ENCODE data around the gene BRAF.
"Not testable (repeated sequence)": the region's sequence is repeated elsewhere in the genome, so short reads cannot be mapped to it uniquely, and the experiment has no call there.

Gene BRAF

DNA sequence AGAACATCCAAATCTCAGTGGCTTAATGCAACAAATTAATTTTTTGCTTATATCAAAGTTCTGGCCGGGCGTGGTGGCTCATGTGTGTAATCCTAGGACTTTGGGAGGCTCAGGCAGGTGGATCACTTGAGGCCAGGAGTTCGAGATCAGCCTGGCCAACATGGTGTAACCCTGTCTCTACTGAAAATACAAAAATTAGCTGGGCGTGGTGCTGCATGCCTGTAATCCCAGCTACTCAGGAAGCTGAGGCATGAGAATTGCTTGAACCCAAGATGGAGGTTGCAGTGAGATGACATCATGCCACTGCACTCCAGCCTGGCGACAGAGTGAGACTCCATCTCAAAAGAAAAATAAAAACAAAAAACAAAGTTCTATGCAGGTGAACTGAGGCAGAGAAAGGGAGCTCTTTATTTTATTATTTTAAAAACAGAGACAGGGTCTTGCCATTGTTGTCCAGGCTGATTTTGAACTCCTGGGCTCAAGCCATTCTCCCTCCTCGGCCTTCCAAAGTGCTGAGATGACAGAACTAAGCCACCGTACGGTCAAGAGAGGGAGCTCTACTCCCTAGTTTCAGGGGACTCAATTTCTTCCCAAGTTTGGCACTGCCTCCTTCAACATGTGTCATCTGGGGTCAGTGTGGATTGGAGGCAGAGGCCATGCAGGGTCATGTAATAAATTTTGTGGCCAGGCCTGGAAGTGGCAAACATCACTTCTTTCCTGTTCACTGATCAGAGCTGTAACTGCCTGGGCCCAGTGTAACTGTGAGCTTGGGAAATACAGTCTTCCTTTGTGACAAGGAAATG is 249.6 kb downstream of the BRAF start:
- H3K4me3 ChIP-seq (ENCODE audit: low read length): no peak overlapping the region
- H3K36me3 ChIP-seq (ENCODE audit: insufficient read depth, low read depth, low read length): no peaks in the 10 kb centered on the region
- peaks cover 24% of the 10 kb centered on the region for H3K27me3 ChIP-seq (ENCODE audit: insufficient read depth, low read length)
- peaks cover 4% of the 10 kb centered on the region; the same call in 1 of the 2 replicates for H3K4me1 ChIP-seq (ENCODE audit: insufficient read depth, low read length)
- no peaks in the 10 kb centered on the region for H3K9me3 ChIP-seq (ENCODE audit: insufficient read depth, low read depth, low read length)
- H3K27ac ChIP-seq (ENCODE audit: low read length): no peak overlapping the region
- no peak overlapping the region for H3K9ac ChIP-seq (ENCODE audit: low read depth, low read length)

DNA sequence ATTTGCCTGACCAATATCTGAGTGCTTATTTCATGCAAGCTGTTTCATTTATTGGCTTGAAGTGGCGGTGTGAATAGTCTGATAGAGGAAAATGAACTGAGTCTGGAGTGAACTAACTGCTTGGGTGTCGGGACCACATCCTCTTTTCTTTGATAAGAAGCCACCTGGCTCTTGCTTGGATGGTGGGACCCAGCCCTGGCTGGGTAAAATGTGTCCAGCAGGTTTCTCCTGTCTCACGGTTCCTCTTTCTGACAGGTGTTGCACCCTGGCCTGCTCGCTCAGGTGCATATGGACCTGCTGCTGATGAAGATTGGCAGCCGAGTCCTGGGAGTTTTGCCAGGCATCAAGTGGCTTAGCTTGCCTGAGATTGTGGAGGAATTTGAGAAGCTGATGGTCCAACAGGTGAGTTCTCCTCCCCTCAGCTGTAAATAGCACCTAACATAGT is 250.4 kb downstream of the BRAF start:
- H3K27me3 ChIP-seq (ENCODE audit: insufficient read depth, low read length): peaks cover 24% of the 10 kb centered on the region
- no peak overlapping the region for H3K9ac ChIP-seq (ENCODE audit: low read depth, low read length)
- H3K36me3 ChIP-seq (ENCODE audit: insufficient read depth, low read depth, low read length): no peaks in the 10 kb centered on the region
- H3K4me3 ChIP-seq (ENCODE audit: low read length): no peak overlapping the region
- H3K27ac ChIP-seq (ENCODE audit: low read length): no peak overlapping the region
- H3K4me1 ChIP-seq (ENCODE audit: insufficient read depth, low read length): peaks cover 4% of the 10 kb centered on the region; the same call in 1 of the 2 replicates
- no peaks in the 10 kb centered on the region for H3K9me3 ChIP-seq (ENCODE audit: insufficient read depth, low read depth, low read length)

DNA sequence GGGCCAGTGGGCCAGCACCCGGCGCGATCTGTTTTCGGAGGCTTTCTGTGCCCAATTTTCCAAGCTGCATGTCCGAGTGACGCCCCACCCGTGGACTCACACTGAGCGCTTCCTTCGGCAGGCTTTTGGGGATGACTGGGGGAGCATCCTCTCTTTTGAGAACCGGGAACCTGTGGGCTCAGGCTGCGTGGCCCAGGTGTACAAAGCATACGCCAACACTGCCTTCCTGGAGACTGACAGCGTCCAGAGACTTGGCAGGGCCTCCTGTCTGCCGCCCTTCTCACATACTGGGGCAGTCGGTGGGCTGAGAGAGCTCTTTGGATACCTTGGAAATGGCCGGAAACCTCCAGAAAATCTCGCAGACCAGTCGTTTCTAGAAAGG is 251.0 kb downstream of the BRAF start:
- peaks cover 4% of the 10 kb centered on the region; the same call in 1 of the 2 replicates for H3K4me1 ChIP-seq (ENCODE audit: insufficient read depth, low read length)
- no peak overlapping the region for H3K9ac ChIP-seq (ENCODE audit: low read depth, low read length)
- H3K9me3 ChIP-seq (ENCODE audit: insufficient read depth, low read depth, low read length): no peaks in the 10 kb centered on the region
- H3K27ac ChIP-seq (ENCODE audit: low read length): no peak overlapping the region
- H3K4me3 ChIP-seq (ENCODE audit: low read length): peak overlapping the region; percentile 79
- H3K27me3 ChIP-seq (ENCODE audit: insufficient read depth, low read length): peaks cover 24% of the 10 kb centered on the region
- H3K36me3 ChIP-seq (ENCODE audit: insufficient read depth, low read depth, low read length): no peaks in the 10 kb centered on the region

DNA sequence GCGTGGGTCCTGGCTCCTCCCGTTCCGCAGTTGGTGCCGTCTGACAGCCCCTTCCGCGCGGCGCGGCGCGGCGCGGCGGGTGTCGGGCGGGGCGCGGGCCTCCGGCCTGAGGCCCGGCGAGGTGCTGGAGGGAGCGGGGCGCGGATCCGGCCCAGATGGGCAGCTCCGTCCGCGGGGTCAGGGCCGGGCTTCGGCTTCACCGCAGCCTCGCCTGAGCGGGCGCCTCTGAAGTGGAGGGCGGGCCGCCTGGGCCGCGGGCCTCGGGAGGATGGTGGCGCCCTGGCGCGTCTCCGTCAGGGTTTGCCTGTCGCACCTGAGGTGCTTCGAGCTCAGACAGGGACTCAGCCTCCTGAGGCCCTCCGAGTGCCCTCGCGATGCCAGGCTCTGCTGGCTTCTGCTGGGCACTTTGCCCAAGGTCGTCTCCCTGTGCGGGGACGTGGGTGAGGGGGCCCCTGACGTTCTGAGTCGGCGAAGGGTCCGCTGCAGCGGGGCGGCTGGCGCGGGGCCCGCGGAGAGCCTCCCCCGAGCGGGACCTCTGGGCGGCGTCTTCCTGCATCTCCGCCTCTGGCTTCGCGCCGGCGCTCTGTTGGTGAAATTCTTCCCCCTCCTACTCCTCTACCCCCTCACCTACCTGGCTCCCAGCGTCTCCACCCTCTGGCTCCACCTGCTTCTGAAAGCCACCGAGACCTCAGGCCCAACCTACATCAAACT is 251.5 kb downstream of the BRAF start:
- H3K4me3 ChIP-seq (ENCODE audit: low read length): peak overlapping the region; percentile 79
- H3K27ac ChIP-seq (ENCODE audit: low read length): no peak overlapping the region
- H3K9ac ChIP-seq (ENCODE audit: low read depth, low read length): peak overlapping the region; percentile 61; the same call in 1 of the 2 replicates
- H3K4me1 ChIP-seq (ENCODE audit: insufficient read depth, low read length): peaks cover 4% of the 10 kb centered on the region; the same call in 1 of the 2 replicates
- peaks cover 24% of the 10 kb centered on the region for H3K27me3 ChIP-seq (ENCODE audit: insufficient read depth, low read length)
- no peaks in the 10 kb centered on the region for H3K36me3 ChIP-seq (ENCODE audit: insufficient read depth, low read depth, low read length)
- H3K9me3 ChIP-seq (ENCODE audit: insufficient read depth, low read depth, low read length): no peaks in the 10 kb centered on the region

DNA sequence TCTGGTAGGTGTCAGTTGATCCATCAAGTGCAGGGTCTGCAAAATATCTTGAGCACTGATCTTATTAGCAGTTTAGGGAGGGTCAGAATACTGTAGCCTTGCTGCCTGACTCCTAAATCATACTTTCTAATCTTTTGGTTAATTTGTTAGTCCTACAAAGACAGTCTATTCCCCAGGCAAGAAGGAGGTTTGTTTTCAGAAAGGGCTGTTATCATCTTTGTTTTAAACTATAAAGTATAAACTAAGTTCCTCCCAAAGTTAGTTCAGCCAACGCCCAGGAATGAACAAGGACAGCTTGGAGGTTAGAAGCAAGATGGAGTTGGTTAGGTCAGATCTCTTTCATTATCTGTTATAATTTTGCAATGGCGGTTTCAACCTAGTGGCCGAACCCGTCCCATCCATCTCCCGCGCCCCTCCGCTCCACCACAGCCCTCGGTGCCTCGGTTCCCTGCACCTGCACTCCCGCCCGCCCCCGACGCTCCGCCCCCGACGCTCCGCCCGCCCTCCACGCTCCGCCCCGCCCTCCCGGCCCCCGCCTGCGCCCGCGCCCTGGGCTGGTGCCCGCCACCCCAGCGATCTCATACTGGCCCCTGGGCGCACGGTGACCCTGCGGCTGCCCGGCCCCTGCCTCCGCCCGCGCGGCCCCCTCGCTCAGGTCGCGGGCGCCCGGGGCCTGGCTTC is 252.2 kb downstream of the BRAF start, which contains the start of gene ADCK2:
Gene ADCK2 (plus strand): TSS at position 564 of the 681 bp plus-strand sequence. CDS start 386 bp downstream, outside the sequence.
- Histone ChIP-seq H3K4me1 (ENCODE audit: insufficient read depth, low read length) (peaks cover 4% of the 10 kb centered on the region; the same call in 1 of the 2 replicates), H3K27me3 (ENCODE audit: insufficient read depth, low read length) (peaks cover 24% of the 10 kb centered on the region), H3K27ac (ENCODE audit: low read length) (no peak within 1 kb of the TSS), H3K9me3 (ENCODE audit: insufficient read depth, low read depth, low read length) (no peaks in the 10 kb centered on the region), H3K9ac (ENCODE audit: low read depth, low read length) (peak within 1 kb of the TSS; percentile 61; the same call in 1 of the 2 replicates), H3K36me3 (ENCODE audit: insufficient read depth, low read depth, low read length) (no peaks in the 10 kb centered on the region), H3K4me3 (ENCODE audit: low read length) (peak within 1 kb of the TSS; percentile 79)

DNA sequence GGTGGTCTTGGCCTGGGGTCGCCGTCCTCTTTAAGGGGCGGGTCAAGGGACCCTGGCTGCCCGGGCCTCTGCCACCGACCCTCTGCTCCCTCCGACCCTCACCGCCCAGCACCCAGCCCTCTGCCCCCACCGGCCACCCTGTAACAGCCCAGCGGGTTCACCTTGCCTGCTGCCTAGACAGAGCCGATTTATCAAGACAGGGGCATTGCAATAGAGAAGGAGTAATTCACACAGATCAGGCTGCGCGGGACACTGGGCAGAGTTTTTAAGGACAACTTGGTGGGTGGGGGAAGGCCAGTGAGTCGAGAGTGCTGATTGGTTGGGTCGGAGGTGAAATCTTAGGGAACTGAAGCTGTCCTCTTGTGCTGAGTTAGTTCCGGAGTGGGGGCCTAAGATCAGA is 252.8 kb downstream of the BRAF start:
- no peak overlapping the region for H3K27ac ChIP-seq (ENCODE audit: low read length)
- H3K4me1 ChIP-seq (ENCODE audit: insufficient read depth, low read length): peaks cover 4% of the 10 kb centered on the region; the same call in 1 of the 2 replicates
- no peaks in the 10 kb centered on the region for H3K9me3 ChIP-seq (ENCODE audit: insufficient read depth, low read depth, low read length)
- H3K9ac ChIP-seq (ENCODE audit: low read depth, low read length): peak overlapping the region; percentile 56; the same call in 1 of the 2 replicates
- H3K27me3 ChIP-seq (ENCODE audit: insufficient read depth, low read length): peaks cover 24% of the 10 kb centered on the region
- H3K36me3 ChIP-seq (ENCODE audit: insufficient read depth, low read depth, low read length): no peaks in the 10 kb centered on the region
- H3K4me3 ChIP-seq (ENCODE audit: low read length): peak overlapping the region; percentile 73

DNA sequence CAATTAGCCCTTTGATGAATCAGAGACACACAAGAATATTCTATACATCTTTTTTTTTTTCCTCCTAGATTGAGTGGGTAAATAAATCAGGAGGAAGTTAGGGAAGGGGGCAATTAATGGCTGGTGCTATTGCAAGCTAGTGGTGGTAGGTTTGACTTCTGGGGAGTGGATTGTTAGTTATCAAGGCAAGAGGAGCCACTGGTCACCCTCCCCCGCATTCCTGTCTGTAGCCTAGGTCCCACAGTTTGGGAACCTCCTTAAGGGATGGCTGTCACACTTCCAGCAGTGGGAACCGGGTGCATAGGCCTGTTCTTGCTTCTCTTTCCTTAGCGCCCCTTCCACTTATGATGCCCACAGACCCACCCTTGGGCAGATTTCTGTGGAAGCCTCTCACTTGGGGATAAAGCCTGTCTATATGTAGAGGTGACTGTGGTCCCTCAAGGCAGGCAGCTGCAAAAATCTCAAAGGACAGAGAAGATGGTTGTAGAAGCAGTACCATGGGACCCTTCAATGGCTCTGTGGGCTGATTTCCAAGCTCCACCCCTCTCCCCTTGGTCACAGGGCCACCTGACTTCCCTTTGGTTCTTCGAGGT is 254.3 kb downstream of the BRAF start:
- H3K4me1 ChIP-seq (ENCODE audit: insufficient read depth, low read length): peaks cover 4% of the 10 kb centered on the region; the same call in 1 of the 2 replicates
- H3K27me3 ChIP-seq (ENCODE audit: insufficient read depth, low read length): peaks cover 24% of the 10 kb centered on the region
- H3K36me3 ChIP-seq (ENCODE audit: insufficient read depth, low read depth, low read length): no peaks in the 10 kb centered on the region
- no peak overlapping the region for H3K9ac ChIP-seq (ENCODE audit: low read depth, low read length)
- no peak overlapping the region for H3K4me3 ChIP-seq (ENCODE audit: low read length)
- H3K27ac ChIP-seq (ENCODE audit: low read length): no peak overlapping the region
- no peaks in the 10 kb centered on the region for H3K9me3 ChIP-seq (ENCODE audit: insufficient read depth, low read depth, low read length)

DNA sequence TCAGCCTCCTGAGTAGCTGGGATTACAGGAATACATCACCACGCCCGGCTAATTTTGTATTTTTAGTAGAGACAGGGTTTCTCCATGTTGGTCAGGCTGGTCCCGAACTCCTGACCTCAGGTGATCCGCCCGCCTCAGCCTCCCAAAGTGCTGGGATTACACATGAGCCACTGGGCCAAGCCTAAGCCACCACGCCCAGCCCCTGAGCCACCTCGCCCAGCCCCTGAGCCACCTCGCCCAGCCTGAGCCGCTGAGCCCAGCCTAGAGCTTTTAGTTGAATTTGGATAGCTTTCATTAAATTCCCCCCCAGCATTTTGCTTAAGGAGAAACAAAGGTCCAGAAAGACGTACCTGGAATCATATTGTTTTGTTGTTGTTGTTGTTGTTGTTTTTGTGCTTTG is 254.9 kb downstream of the BRAF start:
- H3K9me3 ChIP-seq (ENCODE audit: insufficient read depth, low read depth, low read length); H3K27ac ChIP-seq (ENCODE audit: low read length); H3K4me1 ChIP-seq (ENCODE audit: insufficient read depth, low read length); H3K36me3 ChIP-seq (ENCODE audit: insufficient read depth, low read depth, low read length); H3K9ac ChIP-seq (ENCODE audit: low read depth, low read length); H3K4me3 ChIP-seq (ENCODE audit: low read length): not testable (repeated sequence)
- peaks cover 24% of the 10 kb centered on the region for H3K27me3 ChIP-seq (ENCODE audit: insufficient read depth, low read length)

DNA sequence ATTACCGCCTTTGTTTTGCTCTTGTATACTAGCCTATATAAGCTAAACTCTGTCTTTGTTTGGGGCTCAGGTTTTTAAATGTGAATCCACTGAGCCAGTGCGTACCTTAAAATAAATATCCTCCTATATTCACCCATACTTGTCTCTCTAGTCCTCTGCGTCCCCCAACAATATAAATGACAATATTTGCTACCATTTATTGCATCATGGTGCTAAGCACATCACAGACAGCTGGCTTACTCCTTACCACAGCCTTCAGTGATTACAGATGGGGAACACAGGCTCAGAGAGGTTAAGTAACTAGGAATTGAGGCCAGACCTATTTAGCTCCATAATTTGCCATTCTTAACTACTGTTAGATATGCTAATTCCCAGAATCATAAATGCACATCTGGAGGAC is 255.4 kb downstream of the BRAF start:
- Histone ChIP-seq H3K36me3 (ENCODE audit: insufficient read depth, low read depth, low read length) (no peaks in the 10 kb centered on the region), H3K9me3 (ENCODE audit: insufficient read depth, low read depth, low read length) (no peaks in the 10 kb centered on the region), H3K27me3 (ENCODE audit: insufficient read depth, low read length) (peaks cover 21% of the 10 kb centered on the region), H3K27ac (ENCODE audit: low read length) (no peak overlapping the region), H3K9ac (ENCODE audit: low read depth, low read length) (no peak overlapping the region), H3K4me3 (ENCODE audit: low read length) (no peak overlapping the region), H3K4me1 (ENCODE audit: insufficient read depth, low read length) (peaks cover 4% of the 10 kb centered on the region; the same call in 1 of the 2 replicates)

All from iPS-20b (cell line).